CD4-positive, alpha-beta T cell treated with Interleukin-2 at 100 ng/mL for 4 hours (primary cell): Measurements from ENCODE around the gene NT5C3B.
"Not testable (repeated sequence)": the region's sequence is repeated elsewhere in the genome, so short reads cannot be mapped to it uniquely, and the experiment has no call there.

Experiments used
- DNase-seq: peaks from one replicate; pipeline ENCODE4 v3.0.0-alpha.2; 2020; ENCODE audit warnings: low spot score

NT5C3B gene

DNA sequence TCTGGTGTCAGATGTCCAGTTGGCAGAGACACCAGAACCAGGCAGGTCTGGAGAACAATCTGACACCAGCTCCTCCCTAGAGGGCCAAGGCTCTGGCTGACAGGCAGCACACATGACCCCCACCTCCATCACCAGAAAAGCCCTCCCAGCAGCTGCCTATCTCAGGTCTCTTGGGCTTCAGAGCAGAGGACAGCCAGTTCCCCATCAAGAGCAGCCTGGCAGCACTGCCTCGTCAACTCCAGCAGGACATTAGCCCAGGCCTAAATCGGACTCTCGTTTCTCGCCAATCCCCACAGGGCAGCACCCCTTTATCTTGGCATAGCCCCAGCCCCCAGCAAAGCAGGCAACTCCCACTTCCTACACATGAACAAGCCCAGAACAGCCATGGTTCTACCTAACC lies 53.9 kb downstream of the NT5C3B start:
- no peak for DNase-seq

DNA sequence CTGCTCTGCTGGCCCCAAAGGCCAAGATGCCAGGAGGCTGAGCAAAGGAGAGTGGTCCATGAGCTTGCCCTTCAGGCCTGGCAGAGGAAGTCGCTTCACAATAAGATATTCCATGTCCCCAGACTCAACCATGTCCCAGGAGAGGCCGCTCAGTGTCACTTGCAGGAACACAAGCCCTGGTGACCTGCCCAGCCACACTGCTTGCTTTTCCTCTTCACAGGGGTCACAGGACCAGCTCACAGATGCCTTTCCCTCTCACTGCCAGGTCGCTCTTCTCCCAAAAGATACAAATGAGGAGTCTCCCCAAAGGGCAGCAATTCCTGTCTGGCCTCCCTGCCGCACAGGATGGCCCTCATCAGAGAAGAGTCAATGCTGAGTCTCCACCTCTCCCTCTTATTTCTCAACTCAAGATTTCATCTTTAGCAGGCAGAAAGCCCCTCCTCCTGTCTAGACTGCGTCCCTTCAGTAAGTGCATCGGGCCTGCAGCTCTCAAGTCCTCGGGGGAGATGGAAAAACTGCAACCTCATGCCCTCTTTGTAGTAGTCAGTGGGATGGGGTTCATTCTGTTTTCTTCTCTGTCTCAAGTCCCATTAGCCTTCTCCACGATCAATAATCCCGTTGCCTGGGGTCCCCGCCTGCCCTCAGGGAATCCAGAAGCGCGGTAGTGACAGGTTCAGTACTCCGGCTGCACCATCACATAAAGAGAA lies 54.5 kb downstream of the NT5C3B start:
- DNase-seq = no peak

DNA sequence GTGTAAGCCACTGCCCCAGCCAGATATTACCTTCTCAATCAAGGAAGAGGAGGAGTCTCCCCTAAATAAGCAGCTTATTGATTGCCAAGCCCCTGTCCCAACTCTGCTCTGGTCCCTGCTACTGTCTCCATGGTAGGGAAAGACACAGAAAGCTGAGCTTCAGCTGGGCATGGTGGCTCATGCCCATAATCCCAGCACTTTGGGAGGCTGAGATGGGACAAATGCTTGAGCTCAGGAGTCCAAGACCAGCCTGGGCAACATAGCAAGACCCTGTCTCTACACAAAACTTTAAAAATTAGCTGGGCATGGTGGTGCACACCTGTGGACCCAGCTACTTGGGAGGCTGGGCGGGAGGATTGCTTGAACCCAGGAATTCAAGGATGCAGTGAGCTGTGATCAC lies 56.1 kb downstream of the NT5C3B start:
- no peak for DNase-seq

DNA sequence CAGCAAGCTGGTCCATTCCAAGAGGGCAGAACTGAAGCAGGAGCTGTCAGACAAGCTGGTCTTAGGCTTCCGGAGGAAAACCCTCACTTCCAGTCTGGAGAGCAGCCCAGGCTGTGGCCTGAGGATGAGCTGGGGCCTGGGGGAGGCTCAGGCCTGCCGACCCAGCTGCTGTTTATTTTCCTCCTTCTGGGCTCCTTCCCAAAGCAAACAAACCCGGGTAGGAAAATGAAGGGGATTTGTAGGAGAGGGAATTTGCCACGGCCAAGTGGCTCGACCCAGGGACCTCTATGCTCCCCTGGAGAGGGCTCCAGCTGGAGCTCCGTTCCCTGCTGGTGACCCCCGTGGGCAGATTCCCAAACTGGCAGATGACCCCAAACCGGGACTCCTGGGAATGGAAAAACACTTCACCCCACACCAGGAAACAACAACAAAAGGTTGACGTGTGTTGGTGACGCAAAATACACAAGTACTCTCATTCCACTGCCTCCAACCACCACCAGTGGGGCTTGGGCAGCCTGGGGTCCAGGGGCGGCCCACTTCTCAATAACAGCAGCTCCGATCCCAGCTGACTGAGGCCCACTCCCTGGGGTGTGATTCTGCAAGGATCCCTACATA lies 58.4 kb downstream of the NT5C3B start:
- DNase-seq = no peak

DNA sequence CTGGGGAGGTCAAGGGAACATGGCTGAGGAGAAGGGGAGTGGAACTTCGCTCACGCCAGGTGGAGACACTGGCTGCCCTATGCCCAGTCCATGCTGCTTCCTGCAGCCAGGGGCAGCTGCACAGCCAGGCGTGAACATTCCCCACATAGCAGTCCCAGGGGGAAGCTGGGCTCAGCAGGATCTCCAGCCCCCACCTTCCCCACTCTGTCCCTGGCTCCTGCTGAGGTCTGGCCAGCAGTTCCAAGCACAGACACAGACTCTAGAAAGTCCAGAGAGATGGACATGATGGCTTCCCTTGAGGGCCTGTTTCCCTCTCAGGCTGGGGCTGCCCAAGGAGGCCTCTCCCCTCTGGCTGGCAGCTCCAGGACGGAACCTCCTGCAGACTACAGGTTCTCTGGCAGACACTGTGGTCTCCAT lies 58.9 kb downstream of the NT5C3B start:
- no peak for DNase-seq

DNA sequence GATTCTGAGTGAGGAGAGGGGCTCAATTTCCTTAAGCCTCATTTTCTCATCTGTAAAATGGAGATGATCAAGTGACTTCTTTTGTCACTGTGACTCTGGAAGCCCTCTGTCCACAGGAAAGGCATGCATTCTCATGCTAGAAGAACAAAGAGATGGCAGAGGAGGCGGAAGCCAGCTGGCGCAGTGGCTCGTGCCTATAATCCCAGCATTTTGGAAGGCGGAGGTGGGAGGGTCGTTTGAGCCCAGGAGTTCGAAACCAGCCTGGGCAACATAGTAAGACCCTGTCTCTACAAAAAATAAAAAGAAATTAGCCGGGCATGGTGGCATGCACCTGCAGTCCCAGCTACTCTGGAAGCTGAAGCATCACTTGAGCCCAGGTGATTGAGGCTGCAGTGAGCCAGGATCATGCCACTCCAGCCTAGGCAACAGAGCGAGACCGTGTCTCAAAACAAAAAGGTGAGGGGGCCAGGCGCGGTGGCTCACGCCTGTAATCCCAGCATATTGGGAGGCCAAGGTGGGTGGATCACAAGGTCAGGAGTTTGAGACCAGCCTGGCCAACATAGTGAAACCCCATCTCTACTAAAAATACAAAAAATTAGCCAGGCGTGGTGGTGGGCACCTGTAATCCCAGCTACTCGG lies 59.7 kb downstream of the NT5C3B start:
- not testable (repeated sequence) for DNase-seq

DNA sequence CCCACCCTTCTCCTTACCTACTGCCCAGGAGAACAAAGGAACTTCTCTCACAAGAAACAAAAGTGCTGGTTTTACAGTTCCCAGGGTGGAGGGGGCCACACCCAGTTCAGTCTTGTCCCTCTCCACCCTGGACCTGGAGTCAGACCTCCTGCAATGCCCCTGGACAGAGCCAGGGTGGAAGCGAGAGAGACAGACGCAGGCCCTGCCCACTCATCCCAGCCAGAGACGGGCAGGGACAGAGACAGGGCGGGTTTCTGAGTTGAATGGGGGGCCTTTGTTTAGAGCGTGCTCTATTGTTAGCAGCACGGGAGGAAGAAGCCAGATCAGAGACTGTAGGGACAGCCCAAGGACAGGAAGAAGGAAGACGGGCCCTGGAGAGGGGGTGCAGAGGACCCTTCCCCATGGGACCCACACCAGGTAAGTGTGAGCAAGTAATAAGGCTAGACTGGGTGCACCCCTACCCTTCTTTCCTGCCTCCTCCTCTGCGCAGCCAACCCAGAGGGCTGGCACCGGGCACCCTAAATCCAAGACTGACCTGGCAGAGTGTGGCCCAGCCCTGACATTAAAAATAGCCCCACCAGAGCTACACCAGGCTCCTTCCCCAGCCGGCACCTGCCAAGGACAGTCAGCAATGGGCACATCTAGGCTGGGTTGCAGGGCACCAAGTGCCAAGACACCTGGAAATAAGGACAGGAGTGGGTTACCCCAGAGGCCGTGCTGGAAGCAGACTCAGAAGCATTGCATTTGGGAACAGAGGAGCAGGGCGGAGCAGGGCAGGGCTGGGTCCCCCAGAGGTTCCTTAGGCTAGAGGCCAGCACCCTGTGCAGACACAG lies 60.4 kb downstream of the NT5C3B start:
- no peak for DNase-seq
